ENCODE results near the gene ZBTB20. TPM values are rescaled to one million over a fixed set of nuclear protein-coding genes. Genes with fewer than 3 reads are reported as not detected.

Gene ZBTB20
- total and polyA plus RNA-seq, 12 donors: 0.57 to 105 (median 86.8) TPM

DNA sequence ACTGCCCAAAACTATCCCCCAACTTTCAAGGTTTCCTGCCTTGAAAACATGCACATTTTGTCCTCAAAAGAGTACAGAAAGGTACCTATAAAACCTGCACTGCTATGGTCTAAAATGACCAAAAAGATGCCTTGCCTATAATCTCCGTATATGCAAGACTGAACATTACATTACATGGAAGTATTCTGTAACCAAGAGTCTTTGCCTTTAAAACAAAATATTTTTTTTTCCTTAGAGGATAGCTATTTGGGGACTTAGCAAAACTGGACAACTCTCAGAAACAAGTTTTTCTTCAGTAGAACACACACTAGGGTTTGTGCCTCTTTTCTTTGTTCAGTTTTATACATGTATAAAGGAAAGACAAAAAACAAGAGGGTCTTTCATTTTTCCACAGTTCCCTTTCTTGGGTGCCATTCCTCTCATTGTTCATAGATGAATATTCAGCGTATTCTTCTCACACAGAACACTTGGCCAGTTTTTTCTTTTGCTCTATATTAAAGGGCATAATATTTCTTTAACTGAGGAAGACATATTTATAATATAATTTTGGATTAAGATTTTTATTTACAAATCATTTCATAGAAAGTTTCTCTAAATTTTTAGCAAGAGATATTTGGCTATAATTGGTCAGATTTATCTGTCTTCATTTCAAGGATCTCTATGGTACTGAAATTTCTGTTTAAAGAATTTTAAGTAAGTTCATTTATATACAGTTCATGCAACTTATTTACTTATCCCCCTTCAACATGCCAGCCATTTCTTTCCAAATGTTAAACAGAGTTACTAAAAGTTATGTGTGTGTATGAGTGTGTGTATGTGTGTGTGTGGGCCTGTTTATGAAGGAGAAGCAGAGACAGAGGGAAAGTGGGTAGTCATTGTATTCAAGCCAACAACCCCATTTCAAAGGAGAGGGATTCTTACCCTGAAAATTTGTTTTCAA is 142.6 kb downstream of the ZBTB20 start:
- intact Hi-C loops (cut with DNase I): no loop called here
- DNase-seq (no peak), ATAC-seq (no peak)
- no peak for TF ChIP-seq CTCF (IDR thresholded peaks at IDR 0.05)
- Histone ChIP-seq H3K27ac (no peak overlapping the region), H3K4me1 (no peaks in the 10 kb centered on the region), H3K9me3 (peaks cover 0 to 27% (median 6%) of the 10 kb centered on the region in 11 donors), H3K4me3 (no peak overlapping the region), H3K36me3 (peaks cover 0 to 19% (median 0%) of the 10 kb centered on the region in 9 donors), H3K27me3 (no peaks in the 10 kb centered on the region)
- WGBS, 2 donors: 89 to 93% methylated on average over 2 of the region's 2 CpGs

DNA sequence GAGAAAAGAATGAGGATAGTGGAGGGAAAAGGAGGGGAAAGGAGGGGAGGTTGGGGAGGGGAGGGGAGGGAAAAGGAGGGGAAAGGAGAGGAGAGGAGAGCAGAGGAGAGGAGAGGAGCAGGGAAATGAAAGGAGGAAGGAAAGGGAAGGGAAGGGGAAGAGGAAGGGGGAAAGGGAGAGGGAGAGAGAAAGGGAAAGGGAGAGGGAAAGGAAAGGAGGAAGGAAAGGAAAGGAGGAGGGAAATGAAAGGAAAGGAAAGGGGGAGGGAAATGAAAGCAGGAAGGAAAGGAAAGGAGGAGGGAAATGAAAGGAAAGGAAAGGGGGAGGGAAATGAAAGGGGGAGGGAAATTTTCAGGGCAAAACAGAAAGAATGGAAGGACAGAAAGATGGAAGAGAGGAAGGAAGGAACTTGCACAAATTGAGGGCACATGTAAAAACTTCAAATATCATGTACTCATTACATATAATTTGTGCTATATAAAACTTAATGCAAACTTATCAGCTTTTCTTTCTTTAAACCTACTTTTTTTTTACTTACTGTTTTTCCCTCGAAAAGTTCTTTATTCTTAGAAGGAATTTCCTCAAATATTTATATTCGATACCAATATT is 148.0 kb downstream of the ZBTB20 start:
- H3K4me1 ChIP-seq: no peaks in the 10 kb centered on the region
- no peaks in the 10 kb centered on the region for H3K27me3 ChIP-seq
- no peak overlapping the region for H3K27ac ChIP-seq
- H3K36me3 ChIP-seq: peaks cover 0 to 18% (median 0%) of the 10 kb centered on the region in 9 donors
- ATAC-seq (no peak), DNase-seq (no peak)
- H3K4me3 ChIP-seq: no peak overlapping the region
- peaks cover 0 to 30% (median 6%) of the 10 kb centered on the region in 11 donors for H3K9me3 ChIP-seq
- TF ChIP-seq CTCF (IDR thresholded peaks at IDR 0.05): no peak
- intact Hi-C loops (cut with DNase I): no loop called here
- 95 to 96% methylated on average over 2 of the region's 2 CpGs for WGBS, 2 donors

- TF ChIP-seq CTCF (IDR thresholded peaks at IDR 0.05): no peak
- 89 to 91% methylated on average over 6 of the region's 6 CpGs for WGBS, 2 donors
- intact Hi-C loops (cut with DNase I): no loop called here
These were observed 152.3 kb downstream of the ZBTB20 start for GRCh38 chr3:114994554-114995341.

GRCh38 chr3:114985776-114986175 is 161.3 kb downstream of the ZBTB20 start:
- Histone ChIP-seq H3K27ac (no peak overlapping the region), H3K27me3 (no peaks in the 10 kb centered on the region), H3K4me1 (peaks cover 0 to 6% (median 0%) of the 10 kb centered on the region in 9 donors), H3K36me3 (no peaks in the 10 kb centered on the region), H3K4me3 (no peak overlapping the region), H3K9me3 (peaks cover 0 to 13% (median 0%) of the 10 kb centered on the region in 11 donors)
- TF ChIP-seq CTCF (IDR thresholded peaks at IDR 0.05): no peak
- ATAC-seq: no peak
- 98 to 100% methylated on average over 1 of the region's 1 CpG for WGBS, 2 donors
- DNase-seq: no peak
- intact Hi-C loops (cut with DNase I): no loop called here

More at GRCh38 chr3:114994554-114995341, 152.3 kb downstream of the ZBTB20 start:
- ATAC-seq (no peak), DNase-seq (no peak)
- Histone ChIP-seq H3K4me1 (no peaks in the 10 kb centered on the region), H3K27me3 (no peaks in the 10 kb centered on the region), H3K4me3 (no peak overlapping the region), H3K36me3 (peaks cover 0 to 7% (median 0%) of the 10 kb centered on the region in 9 donors), H3K27ac (no peak overlapping the region), H3K9me3 (peaks cover 0 to 6% (median 0%) of the 10 kb centered on the region in 11 donors)

All from heart right ventricle (tissue), 16 donors.